HepG2 (cell line): ENCODE results near the gene POLR1E.
A peak's percentile ranks its signal among the peaks of the same experiment; 100 is the strongest.

Experiments
- KDM5A ChIP-seq: fragments of 200-600 bp; sonication (generic); IDR thresholded peaks from 2 replicates; pipeline ENCODE4 v1.7.0; 2018; ENCODE audit warnings: antibody characterized with exemption, mild to moderate bottlenecking, low read length, borderline replicate concordance
- POLR2AphosphoS5 ChIP-seq: IDR thresholded peaks from 2 replicates; pipeline ENCODE4 v1.6.1; 2012; ENCODE audit warnings: low read depth, low read length
- RARG ChIP-seq: sonication (generic); formaldehyde crosslinking; IDR thresholded peaks from 2 replicates; pipeline ENCODE4 v1.4.0; 2020; ENCODE audit warnings: low read depth, mild to moderate bottlenecking, missing genetic modification reagents
- ZBTB26 ChIP-seq: IDR thresholded peaks from 2 replicates; pipeline ENCODE4 v1.6.1; 2016; ENCODE audit warnings: missing compliant biosample characterization, missing genetic modification reagents, borderline replicate concordance
- ZBTB33 ChIP-seq: sonication (generic); formaldehyde crosslinking; IDR thresholded peaks from 2 replicates; pipeline ENCODE4 v1.4.0; 2020; ENCODE audit warnings: missing genetic modification reagents
- ZNF331 ChIP-seq: sonication (generic); formaldehyde crosslinking; IDR thresholded peaks from 2 replicates; pipeline ENCODE4 v1.4.0; 2020; ENCODE audit warnings: missing genetic modification reagents
- TF ChIP-seq, protein P1 (sequence below): sonication (generic); formaldehyde crosslinking; IDR thresholded peaks from 2 replicates; pipeline ENCODE4 v1.5.0; 2020; ENCODE audit warnings: mild to moderate bottlenecking, missing genetic modification reagents, moderate library complexity

- TF ChIP-seq ZBTB33 (CRISPR knock-in tag) (no peak), KDM5A (no peak), RARG (CRISPR knock-in tag) (no peak), POLR2AphosphoS5 (no peak), ZNF331 (CRISPR knock-in tag) (no peak), ZBTB26 (CRISPR knock-in tag) (no peak)
- TF ChIP-seq, protein P1, sequence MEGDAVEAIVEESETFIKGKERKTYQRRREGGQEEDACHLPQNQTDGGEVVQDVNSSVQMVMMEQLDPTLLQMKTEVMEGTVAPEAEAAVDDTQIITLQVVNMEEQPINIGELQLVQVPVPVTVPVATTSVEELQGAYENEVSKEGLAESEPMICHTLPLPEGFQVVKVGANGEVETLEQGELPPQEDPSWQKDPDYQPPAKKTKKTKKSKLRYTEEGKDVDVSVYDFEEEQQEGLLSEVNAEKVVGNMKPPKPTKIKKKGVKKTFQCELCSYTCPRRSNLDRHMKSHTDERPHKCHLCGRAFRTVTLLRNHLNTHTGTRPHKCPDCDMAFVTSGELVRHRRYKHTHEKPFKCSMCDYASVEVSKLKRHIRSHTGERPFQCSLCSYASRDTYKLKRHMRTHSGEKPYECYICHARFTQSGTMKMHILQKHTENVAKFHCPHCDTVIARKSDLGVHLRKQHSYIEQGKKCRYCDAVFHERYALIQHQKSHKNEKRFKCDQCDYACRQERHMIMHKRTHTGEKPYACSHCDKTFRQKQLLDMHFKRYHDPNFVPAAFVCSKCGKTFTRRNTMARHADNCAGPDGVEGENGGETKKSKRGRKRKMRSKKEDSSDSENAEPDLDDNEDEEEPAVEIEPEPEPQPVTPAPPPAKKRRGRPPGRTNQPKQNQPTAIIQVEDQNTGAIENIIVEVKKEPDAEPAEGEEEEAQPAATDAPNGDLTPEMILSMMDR (CRISPR knock-in tag) = peak; percentile 31; the same call in 1 of the 2 replicates
These were observed 5.0 kb upstream of the POLR1E start for GRCh38 chr9:37480759-37481158.
